HG02885 (cell line): ENCODE data around the gene RBM8A.

Experiments used
- ATAC-seq: cut with Tn5 transposase; IDR thresholded peaks from one replicate; pipeline ENCODE4 v1.9.1; 2021; ENCODE audit warnings: mild to moderate bottlenecking; ENCODE audit not compliant: unreplicated experiment, poor library complexity

The RBM8A gene

DNA sequence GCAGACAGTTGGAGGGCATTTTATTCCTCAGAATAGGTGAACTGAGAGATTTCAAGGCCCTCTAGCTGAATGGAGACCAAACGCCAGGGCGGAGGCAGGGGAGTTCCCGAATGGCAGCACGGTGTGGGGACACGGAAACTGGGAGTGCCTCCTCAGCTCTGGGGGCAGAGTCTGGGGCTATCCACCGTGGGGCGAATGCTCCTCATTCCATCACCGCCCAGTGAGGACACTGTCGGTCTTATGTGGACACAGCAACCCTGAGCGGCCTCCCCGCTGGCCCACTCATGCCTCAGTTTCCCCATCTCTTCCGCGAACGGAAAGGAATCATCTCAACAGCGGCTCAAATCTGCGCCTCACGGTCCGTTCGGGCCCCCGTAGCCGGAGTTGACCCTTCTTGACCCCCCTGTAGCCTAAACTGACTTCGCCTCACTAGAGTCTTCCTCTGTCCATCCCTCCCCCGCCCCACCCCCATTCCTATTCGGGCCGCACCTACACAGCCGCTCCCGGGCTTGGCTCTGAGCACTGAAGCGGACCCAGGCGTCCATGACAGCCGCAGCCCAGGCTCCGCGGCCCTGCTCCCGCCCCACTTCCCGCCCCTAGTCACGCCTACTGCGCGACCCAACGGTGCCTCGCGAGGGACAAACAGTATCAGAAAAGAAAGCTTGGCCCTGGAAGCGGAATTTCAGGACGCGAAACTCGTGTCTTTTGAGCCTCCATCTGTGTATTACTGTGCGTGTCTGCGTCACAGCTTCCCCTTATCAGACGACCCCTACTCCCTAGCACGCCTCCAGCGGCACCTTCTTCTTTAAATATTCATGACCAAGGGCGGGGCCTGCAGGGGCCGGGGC, 8.9 kb downstream of the RBM8A start, which contains the start of gene PEX11B:
Gene PEX11B (minus strand): TSS at position 574 of the 848 bp plus-strand sequence. CDS start 29 bp downstream, at position 545.
- peak; percentile 82 for ATAC-seq

DNA sequence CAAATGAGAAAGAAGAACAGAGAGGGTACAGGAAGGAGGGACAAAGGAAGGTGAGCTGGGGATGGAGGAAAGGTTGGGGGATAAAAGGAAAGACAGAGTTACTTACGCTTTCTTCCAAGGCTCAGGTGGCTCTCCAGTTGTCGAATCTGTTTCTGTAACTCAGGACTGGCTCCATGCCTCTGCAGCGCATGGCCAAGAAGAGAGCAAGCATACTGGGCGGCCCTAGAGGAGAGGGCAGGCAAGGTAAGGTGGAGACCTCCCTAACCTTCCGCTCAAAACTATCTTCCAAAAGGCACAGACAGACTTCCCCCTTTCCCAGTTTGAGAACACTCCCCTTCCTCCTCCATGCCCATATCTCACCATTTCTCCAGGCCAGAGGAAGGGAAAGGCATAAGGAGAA, 9.7 kb downstream of the RBM8A start:
- no peak for ATAC-seq

DNA sequence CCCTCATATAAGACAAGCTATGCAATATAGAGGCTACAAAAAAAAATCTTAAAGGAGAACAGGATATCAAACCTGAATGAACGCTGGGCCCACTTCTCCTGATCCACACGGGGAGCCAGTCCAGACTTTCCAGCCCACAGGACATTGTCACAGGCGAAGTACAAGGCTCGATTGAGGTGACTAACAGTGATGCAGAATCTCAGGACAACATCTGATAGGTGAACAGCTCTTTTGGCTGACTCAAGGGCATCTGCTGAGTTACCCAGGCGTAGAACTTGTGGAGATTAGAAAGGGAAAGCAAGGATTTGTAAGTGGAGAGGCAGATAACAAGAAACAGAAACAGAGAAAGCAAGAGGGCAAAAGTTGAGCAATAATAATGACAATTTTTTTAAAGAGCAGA, 10.5 kb downstream of the RBM8A start:
- ATAC-seq: no peak

DNA sequence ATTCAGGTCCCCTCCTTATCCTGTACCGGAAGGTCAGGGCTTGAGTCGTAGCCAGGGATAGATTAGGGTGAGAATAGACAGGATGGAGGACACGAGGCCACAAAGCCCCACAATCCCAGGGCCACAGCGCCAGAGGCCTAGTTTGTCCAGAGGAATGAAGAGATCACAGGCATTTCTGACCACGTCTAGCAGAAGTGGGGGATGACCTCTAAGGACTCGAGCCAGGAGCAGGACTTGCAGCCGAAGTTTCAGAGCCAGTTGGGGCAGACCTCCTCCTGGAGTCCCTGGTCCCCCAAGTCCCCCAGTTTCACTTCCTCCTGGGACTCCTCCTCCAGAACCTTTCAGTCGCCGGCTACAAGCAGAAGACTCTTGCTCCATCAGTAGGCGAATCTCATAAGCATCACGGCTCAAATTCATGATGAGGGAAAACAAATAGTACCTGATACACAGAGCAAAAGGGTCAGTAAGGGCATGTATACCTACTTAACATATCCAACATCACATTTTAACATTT, 15.1 kb downstream of the RBM8A start:
- ATAC-seq: no peak

GRCh38 chr1:145908653-145909052, 18.6 kb downstream of the RBM8A start:
- ATAC-seq: no peak

DNA sequence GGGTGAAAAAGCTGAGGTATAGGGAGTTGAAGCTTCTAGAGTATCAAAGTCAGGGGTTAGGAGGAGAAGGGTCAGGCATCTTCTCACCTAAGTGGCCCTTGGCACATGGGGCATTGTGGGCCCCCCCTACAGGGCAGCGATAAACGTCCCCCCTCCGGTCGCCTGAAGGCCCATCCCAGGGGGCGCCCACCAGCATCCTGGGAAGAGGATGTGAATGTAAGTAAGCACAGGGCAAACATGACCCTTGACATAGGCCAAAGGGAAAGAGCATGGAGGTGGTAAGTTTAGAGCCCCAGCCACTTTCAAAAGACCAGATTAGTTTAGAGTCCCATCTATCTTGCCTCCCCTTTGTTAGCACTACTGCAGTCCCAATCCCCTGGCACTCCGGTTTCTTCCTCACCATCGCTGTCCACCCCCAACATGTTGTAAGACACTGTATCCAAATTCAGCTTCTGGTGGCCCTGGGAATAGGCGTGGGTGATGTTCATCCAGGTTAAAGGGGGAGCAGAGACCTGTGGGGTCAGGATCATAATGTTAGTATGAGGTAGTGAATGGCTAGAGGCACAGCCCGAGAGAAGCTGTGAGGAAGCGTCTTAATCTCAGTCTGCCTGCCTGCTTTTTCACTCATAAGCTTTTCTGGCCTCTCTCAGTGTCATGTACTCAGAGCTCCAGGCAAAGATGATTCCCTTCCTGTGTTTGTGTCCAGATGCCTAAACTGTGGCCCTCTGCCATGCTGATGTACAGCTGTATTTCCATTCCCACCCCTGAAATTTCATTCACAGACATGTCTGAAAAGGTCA, 20.1 kb downstream of the RBM8A start:
- ATAC-seq: no peak

DNA sequence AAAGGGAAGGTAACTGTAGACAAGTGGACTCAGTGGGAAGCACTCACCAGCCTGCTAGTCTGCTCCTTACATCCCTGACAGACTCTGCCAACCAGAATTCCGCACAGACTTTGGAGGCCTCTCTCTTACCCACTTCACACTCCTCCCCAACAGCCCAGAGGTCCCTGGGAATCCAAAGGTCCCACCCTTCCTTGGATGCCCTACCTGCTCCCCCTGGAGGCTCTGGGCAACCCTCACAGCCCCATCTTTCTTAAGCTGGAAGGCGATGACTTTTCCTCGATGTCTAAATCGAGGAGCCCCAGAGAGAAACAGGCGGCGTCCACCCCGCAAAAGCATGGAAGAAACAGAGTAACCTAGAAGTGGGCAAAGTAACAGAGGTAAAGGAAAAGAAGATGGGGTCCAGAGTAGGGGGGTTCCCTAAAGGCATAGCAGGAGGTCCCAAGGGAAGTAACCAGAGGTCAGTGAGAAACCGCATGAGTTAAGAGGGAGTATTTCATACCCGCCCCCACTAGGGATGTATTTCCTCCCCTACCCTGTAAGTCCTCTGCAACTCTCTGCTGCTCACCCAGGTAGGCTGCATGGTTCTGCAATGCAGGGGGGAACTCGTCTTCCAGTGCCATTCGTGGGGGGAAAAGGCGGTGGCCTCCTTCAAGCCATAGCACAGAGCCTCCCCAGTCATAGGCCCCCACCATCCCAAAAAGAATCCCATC, 25.8 kb downstream of the RBM8A start:
- no peak for ATAC-seq

- ATAC-seq: no peak
Observed at GRCh38 chr1:145898756-145899155, 28.5 kb downstream of the RBM8A start.

GRCh38 chr1:145897969-145898368, 29.3 kb downstream of the RBM8A start:
- no peak for ATAC-seq

- ATAC-seq: no peak
Observed at GRCh38 chr1:145895471-145895870, 31.8 kb downstream of the RBM8A start.

- no peak for ATAC-seq
Observed at GRCh38 chr1:145893306-145894055, 33.8 kb downstream of the RBM8A start.

- ATAC-seq: no peak
Observed at GRCh38 chr1:145892486-145893087, 34.7 kb downstream of the RBM8A start.

DNA sequence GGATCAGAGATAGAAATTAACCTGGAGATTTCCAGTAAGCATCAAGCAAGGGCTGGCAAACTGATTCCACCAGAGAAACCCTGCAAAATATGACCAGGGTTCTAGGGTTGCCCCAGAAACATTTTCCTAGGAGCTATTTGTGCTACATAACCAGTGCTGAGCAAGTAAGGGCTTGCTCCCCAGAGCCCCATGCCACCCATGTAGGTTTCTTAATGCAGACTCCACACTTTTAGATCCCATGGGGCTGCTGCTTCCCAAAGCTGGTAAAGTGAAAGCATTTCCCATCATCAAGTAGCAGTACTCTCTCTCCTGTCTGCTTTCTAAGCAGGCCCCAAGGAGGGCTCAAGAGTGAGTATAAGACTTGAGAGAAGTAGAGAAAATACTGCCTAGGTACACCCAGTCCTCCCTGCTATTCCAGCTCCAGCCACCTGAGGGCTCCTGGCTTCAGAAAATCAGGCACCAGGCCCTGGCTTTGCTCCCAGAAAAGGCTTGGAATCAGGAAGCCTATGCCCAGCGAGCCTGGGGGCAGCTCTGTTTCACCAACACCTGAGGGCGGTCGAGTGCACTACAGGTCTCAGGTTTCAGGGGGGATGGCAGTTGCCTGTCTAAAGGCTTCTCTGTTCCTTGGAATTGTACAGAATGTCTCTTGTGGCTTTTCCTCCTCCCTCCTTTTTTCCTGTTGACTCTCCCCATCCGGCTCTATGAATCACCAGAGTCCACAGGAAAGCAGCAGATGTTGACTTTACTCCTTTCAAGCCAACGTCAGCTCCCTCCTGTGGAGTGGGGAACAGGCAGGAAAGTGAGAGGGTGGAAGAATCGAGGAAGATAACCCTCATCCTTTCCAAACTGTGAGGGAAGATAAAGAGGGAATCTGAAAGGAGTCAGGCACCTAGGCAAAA, 35.4 kb downstream of the RBM8A start:
- no peak for ATAC-seq

DNA sequence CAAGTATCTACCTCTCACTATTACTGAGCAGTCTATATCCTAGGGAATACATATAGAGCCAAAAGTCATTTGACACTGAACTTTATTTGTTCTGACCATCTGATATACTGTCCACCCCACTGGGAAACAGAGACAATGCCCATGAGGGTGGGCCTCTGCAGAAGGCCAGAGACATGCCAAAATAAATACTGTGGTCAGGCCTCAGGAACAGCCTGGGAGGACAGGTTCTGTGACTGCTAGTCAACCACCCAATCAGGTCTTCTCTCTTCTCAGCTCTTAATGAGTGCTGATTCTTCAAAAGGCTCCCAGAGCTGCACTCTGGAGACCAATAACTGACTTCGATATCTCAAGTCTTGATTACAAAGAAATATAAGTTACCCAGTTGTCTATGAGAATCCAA, 36.1 kb downstream of the RBM8A start:
- ATAC-seq: no peak

- no peak for ATAC-seq
Observed at GRCh38 chr1:145889722-145890121, 37.6 kb downstream of the RBM8A start.

DNA sequence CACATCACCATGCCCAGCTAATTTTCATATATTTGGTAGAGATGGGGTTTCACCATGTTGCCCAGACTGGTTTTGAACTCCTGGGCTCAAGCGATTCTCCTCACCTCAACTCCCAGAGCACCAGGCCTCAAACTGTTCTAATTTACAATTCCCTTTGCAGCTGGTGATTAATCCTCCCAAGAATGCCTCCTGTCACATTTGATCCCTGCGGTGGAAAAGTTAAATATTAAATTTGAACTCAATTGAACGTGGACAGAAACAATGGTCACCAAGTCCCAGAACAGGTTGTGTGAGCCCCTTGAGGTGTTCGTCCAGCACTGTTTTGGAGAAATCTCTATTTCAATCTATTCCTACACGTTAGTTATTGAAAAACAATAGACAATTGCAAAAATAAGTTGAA, 39.7 kb downstream of the RBM8A start:
- no peak for ATAC-seq

DNA sequence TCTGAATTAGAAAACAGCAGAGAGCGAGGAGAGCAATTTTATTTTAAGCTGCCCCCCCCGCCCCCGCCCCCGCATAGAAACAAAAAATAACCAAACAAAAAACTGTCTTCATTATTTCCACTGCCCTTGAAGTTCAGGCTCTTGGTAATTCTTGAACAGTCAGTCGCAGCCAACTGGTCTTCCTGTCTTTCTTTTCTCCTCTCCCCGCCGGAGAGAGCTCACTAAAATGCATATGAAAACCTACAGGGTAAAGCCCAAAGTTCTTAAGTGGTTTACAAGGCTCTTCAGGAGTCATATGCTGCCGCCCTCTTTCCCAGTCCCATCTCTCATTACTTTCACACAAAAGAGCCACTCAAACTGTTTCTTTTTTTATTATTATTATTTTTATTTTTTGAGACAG, 40.5 kb downstream of the RBM8A start:
- no peak for ATAC-seq

DNA sequence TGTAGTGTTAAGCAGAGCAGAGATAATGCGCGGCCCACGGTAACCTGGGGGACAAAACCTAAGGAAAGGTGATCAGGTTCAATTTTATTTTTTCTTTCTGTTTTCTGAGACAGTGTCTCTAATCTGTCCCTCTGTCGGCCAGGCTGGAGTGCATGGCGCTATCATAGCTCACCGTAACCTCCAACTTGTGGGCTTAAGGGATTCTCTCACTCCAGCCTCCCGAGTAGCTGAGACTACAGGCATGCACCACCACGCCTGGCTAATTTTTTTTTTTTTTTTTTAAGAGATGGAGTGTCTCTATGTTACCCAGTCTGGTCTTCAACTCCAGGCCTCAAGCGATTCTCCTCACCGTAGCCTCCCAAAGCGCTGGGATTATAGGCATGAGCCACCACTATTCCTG, 40.9 kb downstream of the RBM8A start:
- ATAC-seq: no peak
